Measurements from ENCODE around the gene IFITM10. TPM values are rescaled to one million over a fixed set of nuclear protein-coding genes. Genes with fewer than 3 reads are reported as not detected.

Gene IFITM10
- total and polyA plus RNA-seq, 10 of the 15 experiments (the other 5 are each of a cell fraction or from before 2014, with no cell fraction given): 0.04 to 0.27 TPM; not detected in 8

DNA sequence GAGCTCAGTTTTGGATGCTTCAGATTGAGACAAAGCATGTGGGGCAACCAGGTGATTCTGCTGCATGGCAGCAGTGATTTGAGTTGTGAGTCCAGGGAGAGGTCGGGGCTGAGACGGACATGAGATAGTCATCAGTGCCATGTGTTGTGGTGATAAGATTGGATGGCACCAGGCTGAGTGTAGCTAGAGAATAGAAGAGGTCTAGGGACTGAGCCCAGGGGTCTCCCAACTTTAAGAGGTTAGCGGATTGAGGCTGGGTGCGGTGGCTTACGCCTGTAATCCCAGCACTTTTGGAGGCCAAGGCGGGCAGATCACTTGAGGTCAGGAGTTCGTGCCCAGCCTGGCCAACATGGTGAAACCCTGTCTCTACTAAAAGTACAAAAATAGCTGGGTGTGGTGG lies 19.7 kb upstream of the IFITM10 start:
- Histone ChIP-seq H2AFZ (ENCODE audit: control insufficient read depth, low read depth, low read length) (no peak overlapping the region), H3K27me3 (replicated peaks in 1 of 2; ENCODE audit: control insufficient read depth in 2 of 2, insufficient read depth in 2 of 2, low read length in 1 of 2) (no peaks in the 10 kb centered on the region), H3K4me2 (ENCODE audit: control insufficient read depth, insufficient read depth) (no peak overlapping the region), H3K9ac (ENCODE audit: control insufficient read depth, insufficient read depth, low read length) (no peak overlapping the region), H3K27ac (ENCODE audit: control insufficient read depth, insufficient read depth) (no peak overlapping the region), H3K4me1 (ENCODE audit: control insufficient read depth, insufficient read depth, low read length) (peaks cover 9% of the 10 kb centered on the region), H3K4me3 (no peak overlapping the region), H3K9me3 (replicated peaks; ENCODE audit: control insufficient read depth, insufficient read depth, low read length) (no peaks in the 10 kb centered on the region), H3K36me3 (ENCODE audit: control insufficient read depth in 2 of 2, insufficient read depth in 2 of 2, low read length in 1 of 2) (no peaks in the 10 kb centered on the region), H4K20me1 (ENCODE audit: control insufficient read depth, insufficient read depth) (no peaks in the 10 kb centered on the region), H3K79me2 (ENCODE audit: control insufficient read depth, insufficient read depth, low read length) (no peaks in the 10 kb centered on the region)
- 68% methylated on average over 7 of the region's 7 CpGs for WGBS (ENCODE audit: insufficient coverage, insufficient replicate concordance, low lambda C conversion rate, missing lambda C conversion rate)
- FAIRE-seq (no peak), ATAC-seq (no peak), DNase-seq (ENCODE audit: low read depth, low spot score) (no peak)
- TF ChIP-seq TBL1XR1 (IDR thresholded peaks at IDR 0.05; ENCODE audit: low read depth, low read length) (no peak), ATF7 (IDR thresholded peaks at IDR 0.05; ENCODE audit: low read depth) (no peak), TCF3 (IDR thresholded peaks at IDR 0.05; ENCODE audit: borderline replicate concordance, insufficient read depth, low read depth, low read length) (no peak), LARP7 (IDR thresholded peaks at IDR 0.05) (no peak), ZNF24 (IDR thresholded peaks at IDR 0.05) (no peak), ZNF622 (IDR thresholded peaks at IDR 0.05) (no peak), SREBF2 (IDR thresholded peaks at IDR 0.05; ENCODE audit: low read length) (no peak), ZNF207 (IDR thresholded peaks at IDR 0.05; ENCODE audit: borderline replicate concordance) (no peak), CEBPB (IDR thresholded peaks at IDR 0.05; ENCODE audit: borderline replicate concordance in 1 of 2, low read depth in 2 of 2, low read length in 2 of 2) (no peak), GABPA (IDR thresholded peaks at IDR 0.05; ENCODE audit: low read depth) (no peak), RBBP5 (conservative IDR thresholded peaks at IDR 0.05) (no peak), NR2C2 (IDR thresholded peaks at IDR 0.05; ENCODE audit: borderline replicate concordance, control insufficient read depth, insufficient read length, low read depth) (no peak), ETV6 (conservative IDR thresholded peaks at IDR 0.05 in 1 of 2, IDR thresholded peaks at IDR 0.05 in 1 of 2; ENCODE audit: borderline replicate concordance in 1 of 2, low read depth in 1 of 2) (no peak)
- TF ChIP-seq, protein P1, sequence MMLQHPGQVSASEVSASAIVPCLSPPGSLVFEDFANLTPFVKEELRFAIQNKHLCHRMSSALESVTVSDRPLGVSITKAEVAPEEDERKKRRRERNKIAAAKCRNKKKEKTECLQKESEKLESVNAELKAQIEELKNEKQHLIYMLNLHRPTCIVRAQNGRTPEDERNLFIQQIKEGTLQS (IDR thresholded peaks at IDR 0.05; ENCODE audit: borderline replicate concordance, extremely low read depth, low read depth, low read length): no peak
- TF ChIP-seq, protein P2, sequence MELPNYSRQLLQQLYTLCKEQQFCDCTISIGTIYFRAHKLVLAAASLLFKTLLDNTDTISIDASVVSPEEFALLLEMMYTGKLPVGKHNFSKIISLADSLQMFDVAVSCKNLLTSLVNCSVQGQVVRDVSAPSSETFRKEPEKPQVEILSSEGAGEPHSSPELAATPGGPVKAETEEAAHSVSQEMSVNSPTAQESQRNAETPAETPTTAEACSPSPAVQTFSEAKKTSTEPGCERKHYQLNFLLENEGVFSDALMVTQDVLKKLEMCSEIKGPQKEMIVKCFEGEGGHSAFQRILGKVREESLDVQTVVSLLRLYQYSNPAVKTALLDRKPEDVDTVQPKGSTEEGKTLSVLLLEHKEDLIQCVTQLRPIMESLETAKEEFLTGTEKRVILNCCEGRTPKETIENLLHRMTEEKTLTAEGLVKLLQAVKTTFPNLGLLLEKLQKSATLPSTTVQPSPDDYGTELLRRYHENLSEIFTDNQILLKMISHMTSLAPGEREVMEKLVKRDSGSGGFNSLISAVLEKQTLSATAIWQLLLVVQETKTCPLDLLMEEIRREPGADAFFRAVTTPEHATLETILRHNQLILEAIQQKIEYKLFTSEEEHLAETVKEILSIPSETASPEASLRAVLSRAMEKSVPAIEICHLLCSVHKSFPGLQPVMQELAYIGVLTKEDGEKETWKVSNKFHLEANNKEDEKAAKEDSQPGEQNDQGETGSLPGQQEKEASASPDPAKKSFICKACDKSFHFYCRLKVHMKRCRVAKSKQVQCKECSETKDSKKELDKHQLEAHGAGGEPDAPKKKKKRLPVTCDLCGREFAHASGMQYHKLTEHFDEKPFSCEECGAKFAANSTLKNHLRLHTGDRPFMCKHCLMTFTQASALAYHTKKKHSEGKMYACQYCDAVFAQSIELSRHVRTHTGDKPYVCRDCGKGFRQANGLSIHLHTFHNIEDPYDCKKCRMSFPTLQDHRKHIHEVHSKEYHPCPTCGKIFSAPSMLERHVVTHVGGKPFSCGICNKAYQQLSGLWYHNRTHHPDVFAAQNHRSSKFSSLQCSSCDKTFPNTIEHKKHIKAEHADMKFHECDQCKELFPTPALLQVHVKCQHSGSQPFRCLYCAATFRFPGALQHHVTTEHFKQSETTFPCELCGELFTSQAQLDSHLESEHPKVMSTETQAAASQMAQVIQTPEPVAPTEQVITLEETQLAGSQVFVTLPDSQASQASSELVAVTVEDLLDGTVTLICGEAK (IDR thresholded peaks at IDR 0.05; ENCODE audit: borderline replicate concordance): no peak
- TF ChIP-seq, protein P3, sequence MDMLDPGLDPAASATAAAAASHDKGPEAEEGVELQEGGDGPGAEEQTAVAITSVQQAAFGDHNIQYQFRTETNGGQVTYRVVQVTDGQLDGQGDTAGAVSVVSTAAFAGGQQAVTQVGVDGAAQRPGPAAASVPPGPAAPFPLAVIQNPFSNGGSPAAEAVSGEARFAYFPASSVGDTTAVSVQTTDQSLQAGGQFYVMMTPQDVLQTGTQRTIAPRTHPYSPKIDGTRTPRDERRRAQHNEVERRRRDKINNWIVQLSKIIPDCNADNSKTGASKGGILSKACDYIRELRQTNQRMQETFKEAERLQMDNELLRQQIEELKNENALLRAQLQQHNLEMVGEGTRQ (IDR thresholded peaks at IDR 0.05; ENCODE audit: borderline replicate concordance, low read depth, low read length): no peak
- TF ChIP-seq, protein P4, sequence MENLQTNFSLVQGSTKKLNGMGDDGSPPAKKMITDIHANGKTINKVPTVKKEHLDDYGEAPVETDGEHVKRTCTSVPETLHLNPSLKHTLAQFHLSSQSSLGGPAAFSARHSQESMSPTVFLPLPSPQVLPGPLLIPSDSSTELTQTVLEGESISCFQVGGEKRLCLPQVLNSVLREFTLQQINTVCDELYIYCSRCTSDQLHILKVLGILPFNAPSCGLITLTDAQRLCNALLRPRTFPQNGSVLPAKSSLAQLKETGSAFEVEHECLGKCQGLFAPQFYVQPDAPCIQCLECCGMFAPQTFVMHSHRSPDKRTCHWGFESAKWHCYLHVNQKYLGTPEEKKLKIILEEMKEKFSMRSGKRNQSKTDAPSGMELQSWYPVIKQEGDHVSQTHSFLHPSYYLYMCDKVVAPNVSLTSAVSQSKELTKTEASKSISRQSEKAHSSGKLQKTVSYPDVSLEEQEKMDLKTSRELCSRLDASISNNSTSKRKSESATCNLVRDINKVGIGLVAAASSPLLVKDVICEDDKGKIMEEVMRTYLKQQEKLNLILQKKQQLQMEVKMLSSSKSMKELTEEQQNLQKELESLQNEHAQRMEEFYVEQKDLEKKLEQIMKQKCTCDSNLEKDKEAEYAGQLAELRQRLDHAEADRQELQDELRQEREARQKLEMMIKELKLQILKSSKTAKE (IDR thresholded peaks at IDR 0.05; ENCODE audit: low read depth, poor library complexity, severe bottlenecking): no peak
- ChIA-PET SMC1A (ENCODE audit: uncharacterized antibody, unreplicated experiment) (no interaction called here), POLR2A (no interaction called here), RAD21 (ENCODE audit: unreplicated experiment) (no interaction called here), CTCF (no interaction called here)
- in situ Hi-C loops (cut with MboI): no loop called here
- intact Hi-C loops (cut with micrococcal nuclease; ENCODE audit: unreplicated experiment): no loop called here
- BruUV-seq (replicated peaks): no TSS peak

All from GM12878 (cell line).